ENCODE measurements around the gene TERB1.
A peak's percentile ranks its signal among the peaks of the same experiment; 100 is the strongest.

DNA sequence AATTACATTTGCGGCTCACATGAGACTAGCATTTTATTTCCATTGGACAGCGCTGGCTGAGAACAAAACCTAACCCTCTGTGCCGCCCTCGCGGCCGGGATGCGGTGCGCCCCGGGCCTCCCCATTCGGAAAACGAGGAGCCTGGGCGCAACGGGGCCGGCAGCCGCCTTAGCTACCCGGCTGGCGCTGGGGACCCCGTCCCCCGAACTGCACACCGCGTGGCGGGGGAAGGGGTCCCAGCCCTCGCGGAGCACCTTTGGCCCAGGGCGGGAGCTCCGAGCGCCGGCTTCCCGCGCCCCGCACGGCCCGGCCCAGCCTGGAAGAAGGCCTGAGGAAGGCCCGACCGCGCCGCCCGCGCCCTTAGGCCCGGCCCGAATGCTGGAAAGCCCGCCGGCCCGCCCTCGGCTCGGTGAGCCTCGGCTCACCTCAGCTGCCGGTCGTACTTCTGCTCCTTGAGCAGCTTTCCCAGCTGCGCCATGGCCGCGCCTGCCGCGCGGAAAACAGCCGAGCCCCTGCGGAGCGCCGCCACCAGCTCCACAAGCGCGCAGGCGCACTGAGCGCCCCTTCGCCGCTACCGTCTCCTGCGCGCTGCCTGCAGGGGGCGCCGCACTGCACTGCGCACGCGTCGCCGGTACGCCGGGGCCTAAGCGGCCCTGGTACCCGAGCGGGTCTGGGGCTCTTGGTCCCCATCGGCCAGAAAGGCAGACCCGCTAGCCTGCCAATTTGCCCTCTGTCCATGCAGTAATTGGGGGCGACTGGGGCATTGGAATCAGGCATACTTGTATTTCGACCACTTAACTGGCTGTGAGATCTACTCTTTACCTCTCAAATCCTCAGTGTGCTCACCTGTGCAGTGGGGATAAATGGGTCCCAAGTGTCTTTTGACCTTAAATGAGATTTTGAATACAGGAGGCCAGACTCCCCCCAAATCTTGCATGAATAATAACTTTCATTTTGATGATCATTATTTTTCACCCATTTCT is 29.3 kb upstream of the TERB1 start, which contains the start of gene NAE1:
- TF ChIP-seq, protein P1, sequence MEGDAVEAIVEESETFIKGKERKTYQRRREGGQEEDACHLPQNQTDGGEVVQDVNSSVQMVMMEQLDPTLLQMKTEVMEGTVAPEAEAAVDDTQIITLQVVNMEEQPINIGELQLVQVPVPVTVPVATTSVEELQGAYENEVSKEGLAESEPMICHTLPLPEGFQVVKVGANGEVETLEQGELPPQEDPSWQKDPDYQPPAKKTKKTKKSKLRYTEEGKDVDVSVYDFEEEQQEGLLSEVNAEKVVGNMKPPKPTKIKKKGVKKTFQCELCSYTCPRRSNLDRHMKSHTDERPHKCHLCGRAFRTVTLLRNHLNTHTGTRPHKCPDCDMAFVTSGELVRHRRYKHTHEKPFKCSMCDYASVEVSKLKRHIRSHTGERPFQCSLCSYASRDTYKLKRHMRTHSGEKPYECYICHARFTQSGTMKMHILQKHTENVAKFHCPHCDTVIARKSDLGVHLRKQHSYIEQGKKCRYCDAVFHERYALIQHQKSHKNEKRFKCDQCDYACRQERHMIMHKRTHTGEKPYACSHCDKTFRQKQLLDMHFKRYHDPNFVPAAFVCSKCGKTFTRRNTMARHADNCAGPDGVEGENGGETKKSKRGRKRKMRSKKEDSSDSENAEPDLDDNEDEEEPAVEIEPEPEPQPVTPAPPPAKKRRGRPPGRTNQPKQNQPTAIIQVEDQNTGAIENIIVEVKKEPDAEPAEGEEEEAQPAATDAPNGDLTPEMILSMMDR (IDR thresholded peaks at IDR 0.05; ENCODE audit: low read depth, low read length) = peak; percentile 94
- TF ChIP-seq, protein P2, sequence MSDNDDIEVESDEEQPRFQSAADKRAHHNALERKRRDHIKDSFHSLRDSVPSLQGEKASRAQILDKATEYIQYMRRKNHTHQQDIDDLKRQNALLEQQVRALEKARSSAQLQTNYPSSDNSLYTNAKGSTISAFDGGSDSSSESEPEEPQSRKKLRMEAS (IDR thresholded peaks at IDR 0.05; ENCODE audit: low read depth, low read length) = peak; percentile 75
